IMR-90 (cell line): Measurements from ENCODE around the gene SVEP1. TPM values are rescaled to one million over a fixed set of nuclear protein-coding genes. Genes with fewer than 3 reads are reported as not detected.
A peak's percentile ranks its signal among the peaks of the same experiment; 100 is the strongest.

Experiments
- ATAC-seq: fragments of 200-7000 bp; cut with Tn5 transposase; 2 replicates; pipeline ENCODE4 v1.9.1; 2020; ENCODE audit warnings: low read depth, mild to moderate bottlenecking, moderate library complexity
- BruUV-seq: library from RNA; stranded (reverse); fragments of 400-500 nt; replicated peaks from 2 replicates; lab custom pipeline; 2021; lab: Mats Ljungman, UMichigan
- CTCF ChIA-PET: fragments of 300-600 bp; formaldehyde crosslinking; extraction: SDS; loops from one replicate; lab custom pipeline; 2021; ENCODE audit warnings: antibody characterized with exemption; lab: Yijun Ruan, JAX
- POLR2A ChIA-PET: fragments of 300-600 bp; sonication (Branson Sonifier 250); formaldehyde crosslinking; loops from one replicate; lab custom pipeline; 2022; ENCODE audit warnings: antibody characterized with exemption; ENCODE audit not compliant: unreplicated experiment; lab: Charles Lee
- DNase-seq: peaks from one replicate; pipeline ENCODE4 v3.0.0; 2013
- H2AFZ ChIP-seq: replicated peaks from 2 replicates; pipeline ENCODE3; 2013; ENCODE audit warnings: low read length, mild to moderate bottlenecking; ENCODE audit not compliant: poor library complexity
- H2AK5ac ChIP-seq: 2 replicates; pipeline ENCODE4 v1.6.1; 2013; ENCODE audit warnings: low read depth, low read length, inconsistent platforms
- H2AK9ac ChIP-seq: replicated peaks from 2 replicates; pipeline ENCODE3; 2013; ENCODE audit warnings: mild to moderate bottlenecking, low read depth, low read length, moderate library complexity; ENCODE audit not compliant: poor library complexity
- H2BK120ac ChIP-seq: 2 replicates; pipeline ENCODE4 v1.6.1; 2013; ENCODE audit warnings: low read depth, low read length, inconsistent platforms
- H2BK15ac ChIP-seq: 3 replicates; pipeline ENCODE4 v1.6.1; 2013; ENCODE audit warnings: low read depth, low read length, inconsistent platforms
- H2BK20ac ChIP-seq: 2 replicates; pipeline ENCODE4 v1.6.1; 2013; ENCODE audit warnings: low read depth, mild to moderate bottlenecking, inconsistent platforms, low read length, moderate library complexity
- H2BK5ac ChIP-seq: 2 replicates; pipeline ENCODE4 v1.6.1; 2013; ENCODE audit warnings: mild to moderate bottlenecking, low read depth, low read length, inconsistent platforms; ENCODE audit not compliant: poor library complexity, severe bottlenecking
- H3K14ac ChIP-seq: replicated peaks from 2 replicates; pipeline ENCODE4 v1.6.1; 2013; ENCODE audit warnings: low read depth, low read length, inconsistent platforms
- H3K18ac ChIP-seq: 2 replicates; pipeline ENCODE4 v1.6.1; 2013; ENCODE audit warnings: low read depth, low read length, control low read depth
- H3K23ac ChIP-seq: 2 replicates; pipeline ENCODE4 v1.6.1; 2013; ENCODE audit warnings: low read depth, low read length, inconsistent platforms
- H3K27ac ChIP-seq: 2 replicates; pipeline ENCODE4 v1.5.1; 2013; ENCODE audit warnings: mild to moderate bottlenecking, control low read depth, low read length; ENCODE audit not compliant: insufficient read depth
- H3K27me3 ChIP-seq: 2 replicates; pipeline ENCODE4 v1.6.1; 2013; ENCODE audit warnings: low read length; ENCODE audit not compliant: control insufficient read depth, insufficient read depth
- H3K36me3 ChIP-seq: 2 replicates; pipeline ENCODE4 v1.6.1; 2013; ENCODE audit warnings: low read length, mixed read lengths; ENCODE audit not compliant: control insufficient read depth, insufficient read depth
- H3K4ac ChIP-seq: 2 replicates; pipeline ENCODE4 v1.6.1; 2013; ENCODE audit warnings: low read depth, low read length, inconsistent platforms
- H3K4me1 ChIP-seq: 2 replicates; pipeline ENCODE4 v1.6.1; 2013; ENCODE audit warnings: low read length, mixed read lengths; ENCODE audit not compliant: control insufficient read depth, insufficient read depth
- H3K4me2 ChIP-seq: 2 replicates; pipeline ENCODE4 v1.6.1; 2013; ENCODE audit warnings: low read depth, mild to moderate bottlenecking, control low read depth, low read length, moderate library complexity
- H3K4me3 ChIP-seq: 2 replicates; pipeline ENCODE4 v1.5.1; 2013; ENCODE audit warnings: low read depth, mild to moderate bottlenecking, control low read depth, low read length, moderate library complexity; ENCODE audit not compliant: insufficient read depth
- H3K56ac ChIP-seq: 2 replicates; pipeline ENCODE4 v1.6.1; 2013; ENCODE audit warnings: low read length, inconsistent platforms; ENCODE audit not compliant: insufficient read depth; ENCODE audit errors: extremely low read depth
- H3K79me1 ChIP-seq, 2 experiments: 2 replicates each; pipeline ENCODE4 v1.6.1; 2013; ENCODE audit warnings: low read length in 2 of 2, inconsistent platforms in 1 of 2, low read depth in 1 of 2
- H3K9ac ChIP-seq: 2 replicates; pipeline ENCODE4 v1.6.1; 2013; ENCODE audit warnings: low read depth, low read length, control low read depth
- H3K9me1 ChIP-seq: 2 replicates; pipeline ENCODE4 v1.6.1; 2013; ENCODE audit warnings: low read length, inconsistent platforms; ENCODE audit not compliant: insufficient read depth
- H3K9me3 ChIP-seq: 2 replicates; pipeline ENCODE4 v1.6.1; 2013; ENCODE audit warnings: low read length; ENCODE audit not compliant: control insufficient read depth, insufficient read depth
- H4K20me1 ChIP-seq: 2 replicates; pipeline ENCODE4 v1.6.1; 2013; ENCODE audit warnings: low read length, inconsistent platforms; ENCODE audit not compliant: insufficient read depth
- H4K5ac ChIP-seq: 2 replicates; pipeline ENCODE4 v1.6.1; 2013; ENCODE audit warnings: mild to moderate bottlenecking, low read depth, low read length, control low read depth
- H4K8ac ChIP-seq, 2 experiments: 2 replicates each; pipeline ENCODE4 v1.6.1; 2013; ENCODE audit warnings: low read depth in 2 of 2, low read length in 2 of 2, control low read depth in 1 of 2, inconsistent platforms in 1 of 2
- H4K91ac ChIP-seq: 2 replicates; pipeline ENCODE4 v1.6.1; 2013; ENCODE audit warnings: low read depth, low read length, inconsistent platforms; ENCODE audit not compliant: insufficient read depth
- CEBPB ChIP-seq: IDR thresholded peaks from 2 replicates; pipeline ENCODE4 v1.6.1; 2012; ENCODE audit warnings: low read depth, low read length, improper control_type of control experiment
- CHD1 ChIP-seq: IDR thresholded peaks from 2 replicates; pipeline ENCODE4 v1.6.1; 2012; ENCODE audit warnings: low read depth, low read length, improper control_type of control experiment
- ELK1 ChIP-seq: fragments of 150-350 bp; IDR thresholded peaks from 2 replicates; pipeline ENCODE4 v1.6.1; 2016; ENCODE audit warnings: low read depth, mild to moderate bottlenecking, low read length, moderate library complexity, borderline replicate concordance
- RCOR1 ChIP-seq: IDR thresholded peaks from 2 replicates; pipeline ENCODE4 v1.6.1; 2012; ENCODE audit warnings: mild to moderate bottlenecking, low read length, improper control_type of control experiment; ENCODE audit not compliant: insufficient replicate concordance
- SMC3 ChIP-seq: fragments of 150-350 bp; IDR thresholded peaks from 2 replicates; pipeline ENCODE4 v1.6.1; 2016; ENCODE audit warnings: low read depth, mild to moderate bottlenecking, antibody characterized with exemption, low read length, moderate library complexity
- WGBS, 2 experiments: methylation state at CpG; one replicate each; pipeline versions ENCODE4 v1.1.5 to v1.1.7; 2013; ENCODE audit warnings: missing lambda C conversion rate in 2 of 2; ENCODE audit not compliant: insufficient read length in 1 of 2; ENCODE audit errors: extremely low coverage in 2 of 2; 5-methylcytosine and 5-hydroxymethylcytosine counted together
- dilution Hi-C: fragments of 300-500 bp; cut with HindIII; formaldehyde crosslinking; loops from one replicate; pipeline ENCODE4 v1.14.3; 2018; ENCODE audit warnings: low sequenced_read_pairs; ENCODE audit not compliant: unreplicated experiment
- in situ Hi-C: fragments of 300-500 bp; cut with MboI; formaldehyde crosslinking; loops from 3 replicates; pipeline ENCODE4 v1.14.3; 2019; ENCODE audit warnings: low sequenced_read_pairs, inconsistent platforms, mixed read lengths
- intact Hi-C: fragments of 100-400 bp; cut with micrococcal nuclease; formaldehyde crosslinking; loops from 2 replicates; pipeline ENCODE4 v1.10.0; 2022
- polyA plus RNA-seq, 3 experiments: library from polyadenylated mRNA; depleted of rRNA; stranded (reverse); fragments of >200 nt; gene quantifications; 2 replicates each; pipeline ENCODE4 v1.2.3, GENCODE V29; 2012; ENCODE audit warnings: low replicate concordance in 1 of 3
- total RNA-seq: library from RNA; depleted of rRNA; stranded (reverse); fragments of >200 nt; gene quantifications from 2 replicates; pipeline ENCODE4 v1.2.3, GENCODE V29; 2012
- TF ChIP-seq, protein P1 (sequence below): fragments of 150-350 bp; IDR thresholded peaks from 2 replicates; pipeline ENCODE4 v1.6.1; 2017; ENCODE audit warnings: mild to moderate bottlenecking, antibody characterized with exemption, low read length, low read depth

Gene SVEP1
- total and polyA plus RNA-seq, 2 of the 4 experiments (the other 2 are of a cell fraction) = 4.8 to 16.7 TPM

- no peak overlapping the region for H3K27ac ChIP-seq
- peaks cover 9% of the 10 kb centered on the region for H3K4me1 ChIP-seq
- H4K5ac ChIP-seq = peak overlapping the region; percentile 11; the same call in 1 of the 2 replicates
- no peaks in the 10 kb centered on the region for H3K9me3 ChIP-seq
- peak overlapping the region; percentile 17 for H3K14ac ChIP-seq
- peak overlapping the region; percentile 13 for H2BK5ac ChIP-seq
- in situ Hi-C loops (no loop called here), dilution Hi-C loops (no loop called here), intact Hi-C loops (loop anchor here (1.0 kb wide), 1 partner anchor 8 kb away; no protein-coding TSS in a partner anchor)
- no peak overlapping the region; the same call in 1 of the 2 replicates for H4K91ac ChIP-seq
- TF ChIP-seq SMC3 (no peak), RCOR1 (no peak), ELK1 (no peak), CEBPB (0 out of 2 replicates have a peak, but pooled peaks have one; percentile 37), CHD1 (no peak)
- TF ChIP-seq, protein P1, sequence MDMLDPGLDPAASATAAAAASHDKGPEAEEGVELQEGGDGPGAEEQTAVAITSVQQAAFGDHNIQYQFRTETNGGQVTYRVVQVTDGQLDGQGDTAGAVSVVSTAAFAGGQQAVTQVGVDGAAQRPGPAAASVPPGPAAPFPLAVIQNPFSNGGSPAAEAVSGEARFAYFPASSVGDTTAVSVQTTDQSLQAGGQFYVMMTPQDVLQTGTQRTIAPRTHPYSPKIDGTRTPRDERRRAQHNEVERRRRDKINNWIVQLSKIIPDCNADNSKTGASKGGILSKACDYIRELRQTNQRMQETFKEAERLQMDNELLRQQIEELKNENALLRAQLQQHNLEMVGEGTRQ = no peak
- H2BK20ac ChIP-seq = no peak overlapping the region
- no peak overlapping the region for H3K9ac ChIP-seq
- H3K79me1 ChIP-seq = no peaks in the 10 kb centered on the region
- DNase-seq = peak; percentile 71
- peak overlapping the region; percentile 28; the same call in 1 of the 2 replicates for H3K18ac ChIP-seq
- no peaks in the 10 kb centered on the region for H4K20me1 ChIP-seq
- H3K4ac ChIP-seq = peak overlapping the region; percentile 18; the same call in 1 of the 2 replicates
- no peak overlapping the region for H3K4me2 ChIP-seq
- ChIA-PET CTCF (interaction anchor here (0.7 kb wide), 1 partner anchor 93 kb away, joined by 3 read pairs; no protein-coding TSS in a partner anchor), POLR2A (no interaction called here)
- H2AK5ac ChIP-seq = peak overlapping the region; percentile 56; the same call in 1 of the 2 replicates
- no CpG with 5 or more reads among the region's 3 CpGs for WGBS, 2 experiments
- H2AFZ ChIP-seq = peak overlapping the region; percentile 47
- BruUV-seq = no TSS peak
- H3K23ac ChIP-seq = no peak overlapping the region
- no peak overlapping the region for H4K8ac ChIP-seq
- H2BK120ac ChIP-seq = peak overlapping the region; percentile 59; the same call in 1 of the 2 replicates
- H3K56ac ChIP-seq = no peak overlapping the region
- no peaks in the 10 kb centered on the region for H3K9me1 ChIP-seq
- H2AK9ac ChIP-seq = no peak overlapping the region
- 0 out of 3 replicates have a peak overlapping the region, but pooled peaks have one; percentile 31 for H2BK15ac ChIP-seq
- H3K36me3 ChIP-seq = peaks cover 24% of the 10 kb centered on the region
- peak; percentile 60 for ATAC-seq
- H3K27me3 ChIP-seq = no peaks in the 10 kb centered on the region
- H3K4me3 ChIP-seq = no peak overlapping the region
Observed at GRCh38 chr9:110432253-110432652, 147.3 kb downstream of the SVEP1 start.
